Measurements from ENCODE around the gene WDFY3.

Gene WDFY3

GRCh38 chr4:84862064-84862463 is 104.4 kb downstream of the WDFY3 start:
- no peak for TF ChIP-seq CTCF (IDR thresholded peaks at IDR 0.05; ENCODE audit: low read depth, low read length)
- no peak overlapping the region for H3K4me3 ChIP-seq (ENCODE audit: low read depth, low read length)

- H3K4me3 ChIP-seq (ENCODE audit: low read depth, low read length), result no peak overlapping the region
- no peak for TF ChIP-seq CTCF (IDR thresholded peaks at IDR 0.05; ENCODE audit: low read depth, low read length)
Observed at GRCh38 chr4:84857296-84857695, 109.2 kb downstream of the WDFY3 start.

DNA sequence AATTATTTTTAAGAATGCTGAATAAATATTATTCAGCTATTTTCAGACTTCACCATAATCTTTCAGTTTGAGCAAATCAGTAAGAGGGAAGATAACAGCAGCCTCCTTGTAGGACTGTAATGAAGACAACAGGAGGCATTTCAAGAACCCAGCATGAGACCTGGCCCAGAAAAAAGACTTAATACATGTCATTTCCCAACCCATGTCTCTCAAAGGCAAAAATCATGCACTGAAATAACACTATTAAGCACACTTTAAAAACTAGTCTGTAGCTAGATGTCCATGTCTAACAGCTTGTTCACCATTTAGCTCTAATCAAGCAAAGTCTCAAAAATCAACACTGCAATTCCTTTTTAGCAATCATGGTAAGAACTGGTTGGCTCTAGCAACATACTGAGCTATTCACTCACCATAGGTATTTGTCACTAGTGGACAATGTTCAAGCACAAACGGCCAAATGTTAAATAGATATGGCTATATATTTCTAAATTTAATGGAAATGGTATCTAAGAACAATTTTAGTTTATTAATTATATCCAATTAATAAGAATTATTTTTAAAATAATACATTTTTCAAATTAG is 109.9 kb downstream of the WDFY3 start:
- no peak for TF ChIP-seq CTCF (IDR thresholded peaks at IDR 0.05; ENCODE audit: low read depth, low read length)
- H3K4me3 ChIP-seq (ENCODE audit: low read depth, low read length), result no peak overlapping the region

- no peak for TF ChIP-seq CTCF (IDR thresholded peaks at IDR 0.05; ENCODE audit: low read depth, low read length)
- no peak overlapping the region for H3K4me3 ChIP-seq (ENCODE audit: low read depth, low read length)
Observed at GRCh38 chr4:84855774-84856173, 110.7 kb downstream of the WDFY3 start.

GRCh38 chr4:84852081-84852480 is 114.4 kb downstream of the WDFY3 start:
- no peak overlapping the region for H3K4me3 ChIP-seq (ENCODE audit: low read depth, low read length)
- TF ChIP-seq CTCF (IDR thresholded peaks at IDR 0.05; ENCODE audit: low read depth, low read length), result no peak

- no peak for TF ChIP-seq CTCF (IDR thresholded peaks at IDR 0.05; ENCODE audit: low read depth, low read length)
- no peak overlapping the region for H3K4me3 ChIP-seq (ENCODE audit: low read depth, low read length)
Observed at GRCh38 chr4:84849051-84849640, 117.3 kb downstream of the WDFY3 start.

DNA sequence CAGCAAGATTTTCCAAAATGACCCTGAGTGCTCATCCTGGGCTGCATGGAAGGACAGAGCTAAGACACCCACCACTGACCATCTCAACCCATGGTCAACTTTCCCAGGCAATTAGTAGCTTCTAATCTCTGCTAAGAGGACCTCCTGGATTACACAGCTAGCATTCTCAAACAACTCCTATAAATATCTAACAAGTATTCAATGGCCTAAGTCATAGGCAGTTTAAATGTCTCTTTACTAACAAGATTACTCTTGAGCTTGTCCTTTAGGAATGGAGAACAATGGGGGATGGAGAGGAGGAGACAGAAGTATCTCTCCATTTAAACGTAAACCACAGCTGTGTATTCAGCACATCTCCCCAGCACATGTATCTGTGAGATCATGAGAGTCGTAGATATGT is 118.1 kb downstream of the WDFY3 start:
- no peak for TF ChIP-seq CTCF (IDR thresholded peaks at IDR 0.05; ENCODE audit: low read depth, low read length)
- H3K4me3 ChIP-seq (ENCODE audit: low read depth, low read length), result no peak overlapping the region
